H1 (cell line): ENCODE results near the gene OXSM. TPM values are rescaled to one million over a fixed set of nuclear protein-coding genes. Genes with fewer than 3 reads are reported as not detected.

Experiments used
- CTCF ChIA-PET: fragments of 300-600 bp; sonication (Branson Sonifier 250); formaldehyde crosslinking; loops from one replicate; lab custom pipeline; 2021; ENCODE audit not compliant: partially characterized antibody; lab: Charles Lee
- POLR2A ChIA-PET: fragments of 300-600 bp; sonication (Branson Sonifier 250); formaldehyde crosslinking; loops from one replicate; lab custom pipeline; 2021; ENCODE audit warnings: inconsistent platforms; ENCODE audit not compliant: partially characterized antibody; lab: Charles Lee
- DNase-seq, 2 experiments: peaks; one replicate each; pipeline versions ENCODE4 v3.0.0 to v3.0.0-alpha.2; 2010 to 2022; ENCODE audit warnings: low spot score in 2 of 2, low read depth in 1 of 2, mixed read lengths in 1 of 2
- FAIRE-seq: peaks from 2 replicates; lab custom pipeline; 2011; peaks lifted over from hg19 to GRCh38; lab: Jason Lieb, UNC
- H2AFZ ChIP-seq: 2 replicates; pipeline ENCODE4 v1.8.1; 2012; ENCODE audit warnings: low read length, inconsistent platforms
- H2AK5ac ChIP-seq: 2 replicates; pipeline ENCODE4 v1.6.1; 2013; ENCODE audit warnings: low read depth, low read length
- H2BK120ac ChIP-seq: replicated peaks from 2 replicates; pipeline ENCODE3; 2013; ENCODE audit warnings: low read depth, low read length, inconsistent platforms
- H2BK12ac ChIP-seq: 2 replicates; pipeline ENCODE4 v1.6.1; 2013; ENCODE audit warnings: low read depth, low read length
- H2BK15ac ChIP-seq: 2 replicates; pipeline ENCODE4 v1.6.1; 2013; ENCODE audit warnings: low read length
- H2BK20ac ChIP-seq: 2 replicates; pipeline ENCODE4 v1.6.1; 2013; ENCODE audit warnings: low read length
- H2BK5ac ChIP-seq: 2 replicates; pipeline ENCODE4 v1.6.1; 2013; ENCODE audit warnings: low read depth, low read length
- H3K14ac ChIP-seq: 2 replicates; pipeline ENCODE4 v1.6.1; 2013; ENCODE audit warnings: inconsistent platforms; ENCODE audit not compliant: insufficient read length
- H3K18ac ChIP-seq: 2 replicates; pipeline ENCODE4 v1.6.1; 2013; ENCODE audit warnings: low read length; ENCODE audit errors: extremely low read depth
- H3K23ac ChIP-seq: 2 replicates; pipeline ENCODE4 v1.6.1; 2013; ENCODE audit warnings: inconsistent platforms; ENCODE audit not compliant: insufficient read length
- H3K23me2 ChIP-seq: 2 replicates; pipeline ENCODE4 v1.6.1; 2013; ENCODE audit warnings: low read depth, low read length
- H3K27ac ChIP-seq: 2 replicates; pipeline ENCODE4 v1.6.1; 2011; ENCODE audit warnings: low read depth, low read length, inconsistent platforms
- H3K27me3 ChIP-seq, 4 experiments: replicated peaks in 1 of 4; 1 replicate in 1 of 4; 2 replicates in 3 of 4; pipeline versions ENCODE4 v1.6.1 to v1.8.1; 2011 to 2013; ENCODE audit warnings: low read length in 3 of 4, mild to moderate bottlenecking in 3 of 4, inconsistent platforms in 2 of 4, mixed read lengths in 2 of 4, moderate library complexity in 1 of 4; ENCODE audit not compliant: control insufficient read depth in 3 of 4, insufficient read depth in 3 of 4; ENCODE audit errors: extremely low read depth in 1 of 4
- H3K36me3 ChIP-seq, 4 experiments: 2 replicates each; pipeline versions ENCODE4 v1.6.1 to v1.8.1; 2011 to 2013; ENCODE audit warnings: mild to moderate bottlenecking in 4 of 4, low read length in 3 of 4, moderate library complexity in 2 of 4, control low read depth in 1 of 4, inconsistent platforms in 1 of 4; ENCODE audit not compliant: insufficient read depth in 4 of 4, control insufficient read depth in 2 of 4
- H3K4ac ChIP-seq: replicated peaks from 2 replicates; pipeline ENCODE3; 2013; ENCODE audit warnings: low read length, low read depth, mixed read lengths, inconsistent platforms; ENCODE audit not compliant: insufficient read length
- H3K4me1 ChIP-seq, 4 experiments: replicated peaks in 1 of 4; 1 replicate in 1 of 4; 2 replicates in 3 of 4; pipeline versions ENCODE4 v1.6.1 to v1.8.1; 2011 to 2013; ENCODE audit warnings: low read length in 3 of 4, inconsistent platforms in 2 of 4, mixed read lengths in 1 of 4; ENCODE audit not compliant: insufficient read depth in 4 of 4, control insufficient read depth in 3 of 4
- H3K4me2 ChIP-seq, 2 experiments: 2 replicates each; pipeline versions ENCODE4 v1.6.1 to v1.8.1; 2011 to 2013; ENCODE audit warnings: low read depth in 2 of 2, low read length in 2 of 2, control low read depth in 1 of 2, inconsistent platforms in 1 of 2, mild to moderate bottlenecking in 1 of 2; ENCODE audit not compliant: insufficient read depth in 1 of 2
- H3K4me3 ChIP-seq, 4 experiments: fragments of 200-600, 300-600 bp in 1 of 4; sonication (generic), shearing (Covaris generic), sonication (Bioruptor Twin) in 1 of 4; 2 replicates each; pipeline versions ENCODE4 v1.5.1 to v1.8.1; 2011 to 2016; ENCODE audit warnings: low read length in 4 of 4, low read depth in 3 of 4, control low read depth in 2 of 4, inconsistent platforms in 2 of 4, mild to moderate bottlenecking in 2 of 4, mixed read lengths in 1 of 4, moderate library complexity in 1 of 4; ENCODE audit not compliant: insufficient read depth in 2 of 4; ENCODE audit errors: extremely low read depth in 1 of 4
- H3K56ac ChIP-seq: replicated peaks from 2 replicates; pipeline ENCODE3; 2013; ENCODE audit warnings: low read depth, mild to moderate bottlenecking, mixed read lengths, low read length, inconsistent platforms; ENCODE audit not compliant: insufficient read length
- H3K79me1 ChIP-seq: 2 replicates; pipeline ENCODE4 v1.6.1; 2013; ENCODE audit warnings: low read depth, low read length, control low read depth
- H3K79me2 ChIP-seq, 2 experiments: 2 replicates each; pipeline versions ENCODE4 v1.6.1 to v1.8.1; 2012 to 2013; ENCODE audit warnings: low read length in 2 of 2, mild to moderate bottlenecking in 2 of 2, inconsistent platforms in 1 of 2; ENCODE audit not compliant: insufficient read depth in 2 of 2, control insufficient read depth in 1 of 2
- H3K9ac ChIP-seq, 4 experiments: replicated peaks in 1 of 4; 1 replicate in 1 of 4; 2 replicates in 3 of 4; pipeline versions ENCODE4 v1.6.1 to v1.8.1; 2011 to 2013; ENCODE audit warnings: low read depth in 3 of 4, low read length in 3 of 4, control low read depth in 2 of 4, mild to moderate bottlenecking in 2 of 4, moderate library complexity in 2 of 4, inconsistent platforms in 1 of 4; ENCODE audit errors: extremely low read depth in 1 of 4
- H3K9me3 ChIP-seq, 2 experiments: 2 replicates each; pipeline versions ENCODE4 v1.6.1 to v1.8.1; 2012 to 2013; ENCODE audit warnings: mild to moderate bottlenecking in 2 of 2, moderate library complexity in 2 of 2, control low read depth in 1 of 2, inconsistent platforms in 1 of 2, low read depth in 1 of 2, low read length in 1 of 2, mixed read lengths in 1 of 2; ENCODE audit not compliant: insufficient read depth in 2 of 2
- H4K20me1 ChIP-seq, 2 experiments: replicated peaks in 1 of 2; 2 replicates each; pipeline versions ENCODE3 to v1.8.1; 2011 to 2013; ENCODE audit warnings: inconsistent platforms in 2 of 2, low read length in 2 of 2, mild to moderate bottlenecking in 1 of 2; ENCODE audit not compliant: insufficient read depth in 2 of 2, control insufficient read depth in 1 of 2
- H4K5ac ChIP-seq: 2 replicates; pipeline ENCODE4 v1.6.1; 2013; ENCODE audit warnings: low read length, low read depth, mixed read lengths, inconsistent platforms; ENCODE audit not compliant: insufficient read length
- H4K8ac ChIP-seq: 2 replicates; pipeline ENCODE4 v1.8.0; 2013; ENCODE audit warnings: mild to moderate bottlenecking, moderate library complexity, low read length, inconsistent platforms; ENCODE audit not compliant: insufficient read depth; ENCODE audit errors: extremely low read depth
- H4K91ac ChIP-seq: replicated peaks from 2 replicates; pipeline ENCODE3; 2013; ENCODE audit warnings: low read length, mixed read lengths, inconsistent platforms; ENCODE audit not compliant: insufficient read length
- BRCA1 ChIP-seq: IDR thresholded peaks from 2 replicates; pipeline ENCODE4 v1.6.1; 2012; ENCODE audit warnings: low read depth, low read length, improper control_type of control experiment
- CHD1 ChIP-seq: IDR thresholded peaks from 2 replicates; pipeline ENCODE4 v1.6.1; 2012; ENCODE audit warnings: low read depth, low read length, improper control_type of control experiment
- CHD2 ChIP-seq: IDR thresholded peaks from 2 replicates; pipeline ENCODE4 v1.6.1; 2012; ENCODE audit warnings: low read length, improper control_type of control experiment
- CREB1 ChIP-seq: IDR thresholded peaks from 2 replicates; pipeline ENCODE4 v1.6.1; 2012; ENCODE audit warnings: inconsistent platforms
- FOSL1 ChIP-seq: IDR thresholded peaks from 2 replicates; pipeline ENCODE4 v1.6.1; 2011; ENCODE audit warnings: mild to moderate bottlenecking, low read depth, low read length, moderate library complexity; ENCODE audit not compliant: insufficient read depth
- HDAC2 ChIP-seq, 2 experiments: fragments of 300-600 bp in 1 of 2; sonication (generic) in 1 of 2; IDR thresholded peaks; 2 replicates each; pipeline ENCODE4 v1.6.1; 2011 to 2012; ENCODE audit warnings: low read depth in 2 of 2, low read length in 2 of 2, mild to moderate bottlenecking in 2 of 2, moderate library complexity in 2 of 2, borderline replicate concordance in 1 of 2, inconsistent platforms in 1 of 2
- KDM4A ChIP-seq: IDR thresholded peaks from one replicate; pipeline ENCODE4 v1.7.1; 2012; ENCODE audit warnings: low read depth, mild to moderate bottlenecking, moderate library complexity, low read length, inconsistent platforms; ENCODE audit not compliant: severe bottlenecking
- MAFK ChIP-seq: IDR thresholded peaks from 2 replicates; pipeline ENCODE4 v1.6.1; 2012; ENCODE audit warnings: low read depth, mild to moderate bottlenecking, improper control_type of control experiment, low read length
- NANOG ChIP-seq: IDR thresholded peaks from 2 replicates; pipeline ENCODE4 v1.6.1; 2011; ENCODE audit warnings: low read length, low read depth, mild to moderate bottlenecking, inconsistent platforms; ENCODE audit not compliant: insufficient read depth, poor library complexity, severe bottlenecking
- RFX5 ChIP-seq: IDR thresholded peaks from 2 replicates; pipeline ENCODE4 v1.6.1; 2011; ENCODE audit warnings: low read depth, low read length, improper control_type of control experiment, borderline replicate concordance
- SAP30 ChIP-seq: fragments of 300-600 bp; sonication (generic); IDR thresholded peaks from 2 replicates; pipeline ENCODE4 v1.7.1; 2012; ENCODE audit warnings: low read length, moderate library complexity, mild to moderate bottlenecking, inconsistent platforms; ENCODE audit not compliant: insufficient read depth, insufficient replicate concordance
- SP2 ChIP-seq: IDR thresholded peaks from 2 replicates; pipeline ENCODE4 v1.6.1; 2012; ENCODE audit warnings: mild to moderate bottlenecking, low read length, inconsistent platforms
- SP4 ChIP-seq: IDR thresholded peaks from 2 replicates; pipeline ENCODE4 v1.6.1; 2012; ENCODE audit warnings: low read length, inconsistent platforms
- TCF12 ChIP-seq: IDR thresholded peaks from 2 replicates; pipeline ENCODE4 v1.6.1; 2011; ENCODE audit warnings: low read depth, mild to moderate bottlenecking, low read length
- TEAD4 ChIP-seq: IDR thresholded peaks from 2 replicates; pipeline ENCODE4 v1.6.1; 2012; ENCODE audit warnings: low read depth, low read length, inconsistent platforms, mixed read lengths
- WGBS, 2 experiments: shearing (Covaris generic) in 1 of 2; methylation state at CpG; one replicate each; pipeline versions ENCODE4 v1.1.6 to v1.1.7; 2013 to 2015; ENCODE audit warnings: low lambda C conversion rate in 2 of 2, mixed read lengths in 2 of 2, inconsistent platforms in 1 of 2, low coverage in 1 of 2, missing lambda C conversion rate in 1 of 2; ENCODE audit not compliant: insufficient replicate concordance in 2 of 2, insufficient coverage in 1 of 2, insufficient read length in 1 of 2; ENCODE audit errors: extremely low coverage in 1 of 2, missing lambda C conversion rate in 1 of 2; 5-methylcytosine and 5-hydroxymethylcytosine counted together
- polyA plus RNA-seq, 7 experiments: library from polyadenylated mRNA; depleted of rRNA in 3 of 7; stranded (reverse) in 5 of 7; unstranded in 2 of 7; fragments of >200 nt in 5 of 7; fragments of 200-250 nt in 2 of 7; gene quantifications; 1 replicate in 5 of 7; 2 replicates in 1 of 7; 4 replicates in 1 of 7; pipeline versions ENCODE4 v1.2.1 to v1.2.3, GENCODE V29; 2011 to 2013; ENCODE audit warnings: missing spikeins in 2 of 7, mixed read lengths in 2 of 7
- total RNA-seq: library from RNA; stranded (reverse); fragmentation: NEBNext Ultra II Directional; extraction: Animal tissue kit (Norgen Biotek cat#: 25700); gene quantifications from 2 replicates; pipeline ENCODE4 v1.2.1, GENCODE V29; 2021

OXSM gene
- total and polyA plus RNA-seq, 2 of the 8 experiments (the other 6 are each of a cell fraction or from before 2014, with no cell fraction given), result 1.3 to 2.2 TPM

GRCh38 chr3:25780618-25781017, 9.3 kb upstream of the OXSM start:
- CTCF ChIA-PET, result interaction anchor here (0.6 to 0.9 kb wide), 2 partner anchors 545 to 1513 kb away, joined by 4 to 5 read pairs; no protein-coding TSS in a partner anchor
- no peak for FAIRE-seq
- TF ChIP-seq CHD2 (no peak), NANOG (no peak), TEAD4 (no peak), KDM4A (no peak), TCF12 (no peak), MAFK (no peak), SP2 (no peak), RFX5 (no peak), HDAC2 (IDR thresholded peaks at IDR 0.05; ENCODE audit: borderline replicate concordance in 1 of 2, low read depth in 2 of 2, low read length in 2 of 2) (no peak), SAP30 (no peak), CHD1 (no peak), FOSL1 (no peak), SP4 (no peak), CREB1 (no peak), BRCA1 (no peak)

More at GRCh38 chr3:25780618-25781017, 9.3 kb upstream of the OXSM start:
- Histone ChIP-seq H3K14ac (no peak overlapping the region), H2BK5ac (no peak overlapping the region), H2BK20ac (no peak overlapping the region), H3K23ac (no peak overlapping the region), H2BK120ac (no peak overlapping the region), H4K91ac (no peak overlapping the region), H3K27ac (no peak overlapping the region), H4K20me1 (no peaks in the 10 kb centered on the region), H2AFZ (no peak overlapping the region), H3K23me2 (peaks cover 10% of the 10 kb centered on the region; the same call in 1 of the 2 replicates), H4K8ac (no peak overlapping the region), H3K9me3 (no peaks in the 10 kb centered on the region), H3K36me3 (peaks cover 0 to 10% (median 5%) of the 10 kb centered on the region in 4 experiments; a peak in 7 of 8 replicates), H2AK5ac (no peak overlapping the region), H3K4me1 (peaks cover 0 to 5% (median 1%) of the 10 kb centered on the region in 4 experiments; a peak in 2 of 7 replicates), H3K4me2 (no peak overlapping the region), H2BK15ac (no peak overlapping the region), H4K5ac (no peak overlapping the region), H3K56ac (no peak overlapping the region), H3K9ac (no peak overlapping the region), H3K79me1 (no peaks in the 10 kb centered on the region), H2BK12ac (no peak overlapping the region), H3K4ac (no peak overlapping the region), H3K27me3 (no peaks in the 10 kb centered on the region; a peak in 2 of 7 replicates), H3K79me2 (peaks cover 0 to 20% of the 10 kb centered on the region in 2 experiments; a peak in 2 of 4 replicates), H3K18ac (no peak overlapping the region), H3K4me3 (no peak overlapping the region)
- POLR2A ChIA-PET, result interaction anchor here (1.5 to 2.1 kb wide), 3 partner anchors 9 to 102 kb away, joined by 3 to 6 read pairs (median 3); partner anchors contain the start of gene OXSM
- no peak for DNase-seq
- WGBS, 2 experiments, result 90% methylated on average over 6 of the region's 6 CpGs; no CpG with 5 or more reads in 1 of the 2 experiments
